ENCODE results near the gene EBF3.

- no peak for TF ChIP-seq TAF1 (IDR thresholded peaks at IDR 0.05; ENCODE audit: borderline replicate concordance, insufficient read depth, low read length)
- no peak for TF ChIP-seq POLR2AphosphoS5 (IDR thresholded peaks at IDR 0.05; ENCODE audit: low read depth, low read length)
- no peak for TF ChIP-seq REST (IDR thresholded peaks at IDR 0.05; ENCODE audit: insufficient read depth in 1 of 2, low read depth in 2 of 2, low read length in 2 of 2)
- TF ChIP-seq SIN3A (IDR thresholded peaks at IDR 0.05; ENCODE audit: borderline replicate concordance, insufficient read depth, low read length): no peak
- TF ChIP-seq FOXP2 (optimal IDR thresholded peaks at IDR 0.05; ENCODE audit: borderline replicate concordance, extremely low read depth, extremely low read length, insufficient read depth): no peak
Measured at GRCh38 chr10:129841071-129841470, 123.0 kb downstream of the EBF3 start.

Data from PFSK-1 (cell line).